K562 (cell line): ENCODE results near the gene CAMK2G.

Experiments
- EP400 ChIP-seq: fragments of 450-650 bp; IDR thresholded peaks from 2 replicates; pipeline ENCODE4 v1.6.1; 2017; ENCODE audit warnings: antibody characterized with exemption, mild to moderate bottlenecking, moderate library complexity
- ID3 ChIP-seq, 2 experiments: fragments of 250-450 bp in 1 of 2; fragments of 450-650 bp in 1 of 2; sonication (Bioruptor Pico) in 1 of 2; IDR thresholded peaks; 2 replicates each; pipeline versions ENCODE4 v1.6.1 to v1.8.0; 2016 to 2021; ENCODE audit warnings: mild to moderate bottlenecking in 2 of 2, moderate library complexity in 2 of 2, missing compliant biosample characterization in 1 of 2, missing genetic modification characterization in 1 of 2
- KDM1A ChIP-seq, 2 experiments: fragments of 450-650 bp; IDR thresholded peaks; 2 replicates each; pipeline ENCODE4 v1.6.1; 2016; ENCODE audit warnings: mild to moderate bottlenecking in 2 of 2
- MAFF ChIP-seq: IDR thresholded peaks from 2 replicates; pipeline ENCODE4 v1.6.1; 2012; ENCODE audit warnings: low read length, improper control_type of control experiment
- MEIS2 ChIP-seq: fragments of 450-650 bp; IDR thresholded peaks from 2 replicates; pipeline ENCODE4 v1.6.1; 2014; ENCODE audit warnings: mild to moderate bottlenecking; ENCODE audit not compliant: partially characterized antibody
- NEUROD1 ChIP-seq: fragments of 150-350 bp; IDR thresholded peaks from 2 replicates; pipeline ENCODE4 v1.6.1; 2014; ENCODE audit warnings: borderline replicate concordance, low read length, low read depth; ENCODE audit not compliant: partially characterized antibody
- POLR2A ChIP-seq: fragments of 450-650 bp; conservative IDR thresholded peaks from 2 replicates; pipeline ENCODE4 v1.6.1; 2016
- POLR2AphosphoS5 ChIP-seq: IDR thresholded peaks from 2 replicates; pipeline ENCODE4 v1.6.1; 2011; ENCODE audit warnings: mild to moderate bottlenecking, low read depth, low read length, moderate library complexity; ENCODE audit not compliant: control insufficient read depth, insufficient read depth
- TBL1XR1 ChIP-seq, 2 experiments: IDR thresholded peaks; 2 replicates each; pipeline ENCODE4 v1.6.1; 2012; ENCODE audit warnings: improper control_type of control experiment in 2 of 2, low read length in 2 of 2, mild to moderate bottlenecking in 1 of 2
- UBTF ChIP-seq, 2 experiments: IDR thresholded peaks; 2 replicates each; pipeline ENCODE4 v1.6.1; 2012; ENCODE audit warnings: improper control_type of control experiment in 2 of 2, low read depth in 2 of 2, low read length in 2 of 2, borderline replicate concordance in 1 of 2
- ZNF696 ChIP-seq: fragments of 250-450 bp; sonication (Bioruptor Pico); conservative IDR thresholded peaks from 2 replicates; pipeline ENCODE4 v1.4.0; 2020; ENCODE audit warnings: mild to moderate bottlenecking, moderate library complexity
- TF ChIP-seq, protein P1 (sequence below): sonication (generic); formaldehyde crosslinking; IDR thresholded peaks from 2 replicates; pipeline ENCODE4 v1.8.1; 2023; ENCODE audit warnings: missing genetic modification reagents, mild to moderate bottlenecking, borderline replicate concordance

DNA sequence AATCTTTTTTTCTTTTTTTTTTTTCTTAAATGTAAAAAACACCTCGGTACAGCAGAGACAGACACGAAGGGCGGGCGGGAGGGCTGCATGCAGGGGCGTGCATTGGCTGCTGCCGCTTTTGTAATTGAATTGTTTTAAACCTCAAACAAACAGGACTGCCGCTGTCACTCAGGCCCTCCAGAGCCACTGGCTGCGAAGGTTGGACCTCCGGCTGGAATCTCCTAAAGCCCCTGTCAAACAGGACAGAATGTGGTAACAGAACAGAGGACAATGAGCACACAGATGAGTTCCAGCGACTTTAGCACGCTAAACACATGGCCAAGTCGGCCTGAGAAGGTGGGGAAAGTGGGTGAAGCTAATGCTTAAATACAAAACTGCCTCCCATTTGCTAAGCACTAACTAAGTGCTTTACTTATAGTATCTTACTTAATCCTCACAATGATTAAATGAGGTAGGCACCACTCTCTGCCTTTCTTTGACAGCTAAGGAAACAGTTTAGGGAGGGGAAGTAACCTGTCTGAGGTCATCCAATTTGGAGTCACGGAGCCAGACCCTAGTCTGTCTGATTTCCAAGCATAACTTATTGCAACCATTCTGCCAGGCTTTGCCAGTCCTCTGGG lies 60.0 kb downstream of the CAMK2G start:
- TF ChIP-seq KDM1A (IDR thresholded peaks at IDR 0.05), result no peak
- no peak for TF ChIP-seq POLR2AphosphoS5
- no peak for TF ChIP-seq ID3 (CRISPR knock-in tag; IDR thresholded peaks at IDR 0.05)
- TF ChIP-seq ID3 (tag; IDR thresholded peaks at IDR 0.05), result no peak
- no peak for TF ChIP-seq UBTF (IDR thresholded peaks at IDR 0.05; ENCODE audit: borderline replicate concordance in 1 of 2, low read depth in 2 of 2, low read length in 2 of 2)
- TF ChIP-seq, protein P1, sequence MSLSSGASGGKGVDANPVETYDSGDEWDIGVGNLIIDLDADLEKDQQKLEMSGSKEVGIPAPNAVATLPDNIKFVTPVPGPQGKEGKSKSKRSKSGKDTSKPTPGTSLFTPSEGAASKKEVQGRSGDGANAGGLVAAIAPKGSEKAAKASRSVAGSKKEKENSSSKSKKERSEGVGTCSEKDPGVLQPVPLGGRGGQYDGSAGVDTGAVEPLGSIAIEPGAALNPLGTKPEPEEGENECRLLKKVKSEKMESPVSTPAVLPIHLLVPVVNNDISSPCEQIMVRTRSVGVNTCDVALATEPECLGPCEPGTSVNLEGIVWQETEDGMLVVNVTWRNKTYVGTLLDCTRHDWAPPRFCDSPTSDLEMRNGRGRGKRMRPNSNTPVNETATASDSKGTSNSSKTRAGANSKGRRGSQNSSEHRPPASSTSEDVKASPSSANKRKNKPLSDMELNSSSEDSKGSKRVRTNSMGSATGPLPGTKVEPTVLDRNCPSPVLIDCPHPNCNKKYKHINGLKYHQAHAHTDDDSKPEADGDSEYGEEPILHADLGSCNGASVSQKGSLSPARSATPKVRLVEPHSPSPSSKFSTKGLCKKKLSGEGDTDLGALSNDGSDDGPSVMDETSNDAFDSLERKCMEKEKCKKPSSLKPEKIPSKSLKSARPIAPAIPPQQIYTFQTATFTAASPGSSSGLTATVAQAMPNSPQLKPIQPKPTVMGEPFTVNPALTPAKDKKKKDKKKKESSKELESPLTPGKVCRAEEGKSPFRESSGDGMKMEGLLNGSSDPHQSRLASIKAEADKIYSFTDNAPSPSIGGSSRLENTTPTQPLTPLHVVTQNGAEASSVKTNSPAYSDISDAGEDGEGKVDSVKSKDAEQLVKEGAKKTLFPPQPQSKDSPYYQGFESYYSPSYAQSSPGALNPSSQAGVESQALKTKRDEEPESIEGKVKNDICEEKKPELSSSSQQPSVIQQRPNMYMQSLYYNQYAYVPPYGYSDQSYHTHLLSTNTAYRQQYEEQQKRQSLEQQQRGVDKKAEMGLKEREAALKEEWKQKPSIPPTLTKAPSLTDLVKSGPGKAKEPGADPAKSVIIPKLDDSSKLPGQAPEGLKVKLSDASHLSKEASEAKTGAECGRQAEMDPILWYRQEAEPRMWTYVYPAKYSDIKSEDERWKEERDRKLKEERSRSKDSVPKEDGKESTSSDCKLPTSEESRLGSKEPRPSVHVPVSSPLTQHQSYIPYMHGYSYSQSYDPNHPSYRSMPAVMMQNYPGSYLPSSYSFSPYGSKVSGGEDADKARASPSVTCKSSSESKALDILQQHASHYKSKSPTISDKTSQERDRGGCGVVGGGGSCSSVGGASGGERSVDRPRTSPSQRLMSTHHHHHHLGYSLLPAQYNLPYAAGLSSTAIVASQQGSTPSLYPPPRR (CRISPR knock-in tag), result no peak
- TF ChIP-seq POLR2A, result no peak
- no peak for TF ChIP-seq ZNF696 (CRISPR knock-in tag)
- TF ChIP-seq EP400, result no peak
- no peak for TF ChIP-seq TBL1XR1 (IDR thresholded peaks at IDR 0.05; ENCODE audit: low read length in 2 of 2)
- TF ChIP-seq MAFF, result no peak
- TF ChIP-seq MEIS2, result no peak
- TF ChIP-seq NEUROD1, result no peak
